ENCODE data around the gene GNG14.
"Not testable (repeated sequence)": the region's sequence is repeated elsewhere in the genome, so short reads cannot be mapped to it uniquely, and the experiment has no call there.

Gene GNG14

GRCh38 chr19:12696366-12697335 is 8.9 kb downstream of the GNG14 start, which contains the start of gene FBXW9:
FBXW9 (minus strand) TSS chr19:12696631; CDS start chr19:12696581, 50 bp downstream.
- DNase-seq = peak; percentile 97 to 99 (median 98)

GRCh38 chr19:12697425-12697824 is 9.6 kb downstream of the GNG14 start:
- DNase-seq = not testable (repeated sequence)

GRCh38 chr19:12698138-12698537 is 10.3 kb downstream of the GNG14 start:
- no peak for DNase-seq

GRCh38 chr19:12701596-12702282 is 13.9 kb downstream of the GNG14 start:
- no peak for DNase-seq

- peak in 1 of 4 experiments; percentile 6 for DNase-seq
Observed at GRCh38 chr19:12703046-12703445, 15.2 kb downstream of the GNG14 start.

- no peak for DNase-seq
Observed at GRCh38 chr19:12705169-12705568, 17.4 kb downstream of the GNG14 start.

- DNase-seq = no peak
Observed at GRCh38 chr19:12705654-12706331, 18.0 kb downstream of the GNG14 start.

GRCh38 chr19:12706332-12706718 is 18.5 kb downstream of the GNG14 start:
- no peak for DNase-seq

GRCh38 chr19:12708641-12709040 is 20.8 kb downstream of the GNG14 start:
- DNase-seq = no peak

- DNase-seq = no peak
Observed at GRCh38 chr19:12711187-12711586, 23.4 kb downstream of the GNG14 start.

GRCh38 chr19:12712077-12712476 is 24.3 kb downstream of the GNG14 start:
- DNase-seq = not testable (repeated sequence)

- not testable (repeated sequence) for DNase-seq
Observed at GRCh38 chr19:12713304-12713703, 25.5 kb downstream of the GNG14 start.

GRCh38 chr19:12715102-12715501 is 27.3 kb downstream of the GNG14 start:
- no peak for DNase-seq

- no peak for DNase-seq
Observed at GRCh38 chr19:12715929-12716328, 28.1 kb downstream of the GNG14 start.

- DNase-seq = no peak
Observed at GRCh38 chr19:12720296-12720695, 32.5 kb downstream of the GNG14 start.

- DNase-seq = peak in 2 of 4 experiments; percentile 17 to 39
Observed at GRCh38 chr19:12720851-12721655, 33.3 kb downstream of the GNG14 start.

- DNase-seq = peak; percentile 48 to 77 (median 64)
Observed at GRCh38 chr19:12721656-12722565, 34.1 kb downstream of the GNG14 start.

GRCh38 chr19:12722566-12723380 is 35.0 kb downstream of the GNG14 start:
- peak; percentile 98 to 100 (median 99) for DNase-seq

- DNase-seq = no peak
Observed at GRCh38 chr19:12723381-12723640, 35.5 kb downstream of the GNG14 start.

All from suppressor macrophage (primary cell).